Measurements from ENCODE around the gene TTC38.

TTC38 gene

DNA sequence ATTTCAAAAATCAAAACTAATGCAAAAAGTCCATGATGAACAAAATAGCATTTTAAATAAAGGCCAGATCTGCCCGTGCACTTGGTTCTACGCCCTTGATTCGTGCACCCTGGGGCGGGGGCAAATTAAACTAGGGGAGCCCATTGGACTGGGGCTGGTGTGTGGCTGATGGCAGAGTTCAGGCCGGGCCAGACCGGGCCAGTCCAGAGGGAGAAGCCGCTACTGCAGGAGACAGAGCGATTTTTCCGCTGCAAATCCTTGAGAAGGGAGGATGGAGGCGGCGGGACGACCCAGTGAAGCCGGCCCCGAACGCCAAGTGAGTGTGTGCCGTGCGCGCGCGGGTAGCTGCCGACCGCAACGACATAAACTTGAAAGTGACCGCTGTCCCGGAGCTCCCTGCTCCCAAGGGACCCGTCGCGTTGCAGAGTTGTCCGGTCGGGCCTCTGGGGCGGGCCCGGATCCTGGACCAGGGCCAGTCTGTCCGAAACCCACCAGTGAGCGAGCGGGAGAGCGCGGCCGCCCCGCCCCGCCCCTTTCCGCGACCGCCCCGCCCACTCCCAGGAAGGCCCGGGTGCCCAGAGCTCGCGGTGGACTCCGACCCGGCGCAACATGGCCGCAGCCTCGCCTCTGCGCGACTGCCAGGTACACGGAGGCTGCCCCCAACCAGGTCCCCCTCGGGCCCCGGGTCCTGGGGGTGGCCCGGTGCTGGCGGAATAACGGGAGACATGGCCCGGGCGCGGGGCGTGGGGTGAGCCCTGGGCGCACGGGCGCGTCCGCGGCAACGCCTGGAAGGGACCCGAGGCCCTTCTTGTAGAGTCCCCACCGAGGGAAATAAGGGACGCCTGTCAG is at the start of gene TTC38:
Gene TTC38, plus strand, starts transcription at position 578 of the 849 bp plus-strand sequence. Its CDS starts 32 bp downstream, at position 610.
- DNase-seq = peak; percentile 72

DNA sequence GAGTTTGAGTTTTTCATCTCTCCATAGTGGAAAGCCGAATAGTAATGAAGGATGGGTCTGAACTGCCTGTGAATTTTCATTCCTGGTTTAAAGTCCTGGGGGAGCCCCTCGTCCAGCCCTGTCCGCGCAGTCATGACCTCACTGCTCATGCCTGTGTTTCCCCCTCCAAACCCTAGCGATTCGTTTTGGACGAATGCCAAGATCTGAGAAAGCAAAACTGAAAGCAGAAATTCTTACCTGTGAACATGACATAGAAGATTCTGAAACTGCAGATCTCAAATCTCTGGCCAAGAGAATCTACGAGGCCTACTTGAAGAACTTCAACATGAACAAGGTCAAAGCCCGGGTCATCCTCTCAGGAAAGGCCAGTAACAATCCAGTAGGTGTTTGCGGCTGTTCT is 48.2 kb upstream of the TTC38 start:
- no peak for DNase-seq

DNA sequence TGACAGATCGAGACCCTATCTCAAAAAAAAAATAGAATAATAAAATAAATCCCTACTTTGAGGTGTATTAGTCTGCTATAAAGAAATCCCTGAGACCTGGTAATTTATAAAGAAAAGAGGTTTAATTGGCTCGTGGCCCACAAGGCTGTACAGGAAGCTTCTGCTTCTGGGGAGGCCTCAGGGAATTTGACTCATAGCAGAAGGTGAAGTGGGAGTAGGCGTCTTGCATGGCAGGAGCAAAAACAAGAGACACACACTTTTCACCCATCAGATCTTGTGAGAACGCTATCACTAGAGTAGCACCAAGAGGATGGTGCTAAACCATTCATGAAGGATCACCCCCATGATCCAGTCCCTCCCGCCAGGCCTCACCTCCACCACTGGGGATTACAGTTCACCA is 46.9 kb upstream of the TTC38 start:
- DNase-seq = no peak

DNA sequence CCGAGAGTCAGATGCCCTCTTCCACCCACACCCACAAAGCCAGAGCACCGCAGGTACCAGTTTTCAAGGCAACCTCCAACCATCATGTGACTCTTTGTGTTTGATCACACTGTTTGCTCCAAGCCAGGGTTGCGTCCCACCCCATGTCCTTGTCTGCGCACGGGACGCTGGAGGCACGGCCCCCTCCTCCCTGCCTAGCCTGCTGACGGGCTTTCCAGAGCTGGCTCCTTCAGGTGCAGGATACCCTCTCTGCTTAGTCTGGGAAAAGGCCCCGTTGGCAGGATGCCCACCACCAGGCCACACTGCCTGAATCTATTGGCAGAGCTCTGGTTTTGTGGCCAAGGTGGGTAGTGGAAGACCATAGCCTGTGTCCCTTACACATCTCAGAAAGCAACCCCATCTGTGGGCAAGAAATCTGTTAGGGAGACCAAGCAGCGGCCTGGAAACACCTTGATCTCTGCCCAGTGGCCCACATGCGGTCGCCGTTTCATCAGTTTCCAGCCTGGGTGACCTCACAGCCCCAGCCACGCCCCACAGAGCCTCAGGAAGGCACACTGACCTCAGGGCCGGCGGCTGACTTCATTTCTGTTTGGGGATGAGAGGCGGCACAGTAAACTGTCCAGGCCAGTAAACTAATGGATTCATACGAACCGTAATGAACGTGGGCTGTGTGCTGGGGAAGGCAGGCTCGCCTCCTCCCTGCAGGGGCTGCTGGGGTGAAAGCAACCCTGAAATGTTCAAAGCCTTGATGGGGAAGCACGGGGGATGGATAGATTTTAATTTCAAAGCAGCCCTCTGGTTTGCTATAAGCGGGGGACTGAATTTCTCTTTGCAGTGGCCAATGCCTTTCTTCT is 43.5 kb upstream of the TTC38 start:
- no peak for DNase-seq

DNA sequence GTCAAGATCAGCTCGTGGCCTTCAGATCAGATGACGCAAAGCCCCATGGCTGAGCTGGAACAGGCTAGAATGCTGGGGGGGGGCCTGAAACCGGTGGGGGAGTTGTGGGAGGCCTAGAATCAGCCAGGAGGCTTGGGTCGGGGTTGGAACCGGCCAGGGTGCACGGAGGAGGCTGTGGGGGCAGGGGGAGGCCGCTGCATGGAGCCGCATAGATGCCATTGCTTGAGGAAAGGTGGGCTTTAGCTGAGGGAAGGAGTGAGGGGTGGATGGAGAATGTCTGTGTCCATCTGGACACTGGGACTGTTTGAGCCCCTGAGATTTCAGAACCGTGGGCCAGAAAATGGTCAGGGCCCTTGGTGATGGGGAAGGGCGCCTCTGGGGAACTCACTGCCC is 42.9 kb upstream of the TTC38 start:
- DNase-seq = no peak

DNA sequence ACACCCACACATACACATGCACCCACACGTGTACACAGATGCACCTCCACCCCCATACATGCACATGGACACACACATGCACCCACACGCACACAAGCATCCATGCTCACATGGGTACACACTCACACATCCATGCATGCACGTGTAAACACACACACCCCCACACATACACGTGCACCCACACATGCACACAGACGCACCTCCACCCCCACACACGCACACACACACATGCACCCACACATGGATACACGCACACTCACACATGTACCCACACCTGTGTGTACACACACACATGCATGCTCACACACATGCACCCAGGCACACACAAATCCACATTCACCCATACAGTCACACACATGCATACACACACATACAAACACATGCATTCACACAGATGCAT is 42.2 kb upstream of the TTC38 start:
- DNase-seq = no peak

DNA sequence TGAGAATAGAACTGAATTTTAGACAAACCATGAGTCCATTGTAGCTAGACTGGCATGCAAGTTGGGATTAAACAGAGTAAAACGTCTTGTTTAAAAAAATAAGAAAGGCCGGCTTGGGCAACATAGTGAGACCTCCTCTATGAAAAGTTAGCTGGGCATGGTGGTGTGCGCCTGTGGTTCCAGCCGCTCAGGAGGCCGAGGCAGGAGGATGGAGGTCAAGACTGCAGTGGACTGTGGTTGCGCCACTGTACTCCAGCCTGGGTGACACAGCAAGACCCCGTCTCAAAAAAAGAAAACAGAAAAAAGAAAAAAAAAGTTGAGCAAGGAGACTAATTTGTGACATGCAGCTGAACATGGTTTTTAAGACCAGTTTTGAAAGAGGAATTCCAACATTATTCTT is 41.2 kb upstream of the TTC38 start:
- DNase-seq = no peak

DNA sequence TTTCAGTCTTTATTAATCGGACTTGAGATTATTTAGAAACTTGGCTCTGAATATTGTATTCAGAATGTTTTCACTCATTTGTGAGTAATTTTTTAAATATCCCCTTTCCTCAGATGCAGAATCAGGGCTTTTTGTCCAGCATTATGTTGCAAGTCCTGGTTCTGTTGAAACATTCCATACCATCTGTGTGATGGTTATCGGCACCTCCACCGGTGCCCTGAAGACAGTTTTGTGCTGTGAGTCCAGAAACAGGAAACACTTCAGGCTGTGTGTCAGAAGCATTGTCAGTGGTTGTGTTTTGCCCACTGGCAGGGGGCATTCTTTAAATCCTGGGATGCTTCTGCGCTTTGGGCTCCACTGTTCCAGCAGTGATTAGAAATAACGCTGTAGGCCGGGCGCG is 38.1 kb upstream of the TTC38 start:
- DNase-seq = no peak

DNA sequence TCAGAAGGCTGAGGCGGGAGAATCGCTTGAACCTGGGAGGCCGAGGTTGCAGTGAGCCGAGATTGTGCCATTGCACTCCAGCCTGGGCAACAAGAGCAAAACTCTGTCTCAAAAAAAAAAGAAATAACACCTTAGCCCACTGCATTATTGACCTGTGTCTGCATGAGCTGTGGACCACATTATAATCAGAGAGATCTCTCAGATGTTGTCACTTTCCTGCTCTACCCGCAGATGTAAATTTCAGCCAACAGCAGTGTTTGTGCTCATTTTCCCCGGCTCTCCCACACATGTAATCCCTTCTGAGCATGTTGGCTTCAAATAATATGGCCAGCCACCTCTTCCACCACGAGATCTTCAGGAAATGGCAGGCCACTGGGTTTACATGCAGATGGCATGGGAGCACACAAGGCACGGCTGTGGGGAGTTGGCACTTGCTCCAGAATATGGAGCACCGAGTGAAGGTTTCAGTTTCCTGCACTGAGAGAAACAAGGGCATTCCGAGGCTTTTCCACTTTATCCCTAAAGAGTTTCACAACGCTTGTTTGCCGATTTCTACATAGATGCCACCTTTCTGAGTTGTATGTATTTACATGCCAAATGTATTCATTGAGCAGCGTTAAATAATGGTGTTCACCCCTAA is 37.4 kb upstream of the TTC38 start:
- no peak for DNase-seq

DNA sequence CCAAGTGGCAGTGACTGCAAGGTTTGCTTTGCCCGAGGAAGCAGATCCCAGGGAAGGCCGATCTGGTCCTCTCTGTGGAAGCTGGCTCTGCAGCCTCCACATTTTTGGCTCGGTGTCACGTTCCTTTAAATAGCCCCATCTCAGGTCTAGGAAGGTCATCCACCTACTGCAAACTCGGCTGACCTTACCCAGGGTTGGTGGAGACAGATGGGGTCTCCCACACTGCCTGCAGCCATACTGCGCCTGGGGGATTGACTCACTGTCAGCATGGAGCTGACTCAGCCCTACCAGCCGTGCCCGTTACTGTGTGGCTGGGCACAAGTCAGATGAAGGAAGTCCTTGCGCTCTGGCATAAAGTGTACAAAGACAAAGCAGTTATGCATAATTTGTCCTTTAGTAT is 34.6 kb upstream of the TTC38 start:
- no peak for DNase-seq

DNA sequence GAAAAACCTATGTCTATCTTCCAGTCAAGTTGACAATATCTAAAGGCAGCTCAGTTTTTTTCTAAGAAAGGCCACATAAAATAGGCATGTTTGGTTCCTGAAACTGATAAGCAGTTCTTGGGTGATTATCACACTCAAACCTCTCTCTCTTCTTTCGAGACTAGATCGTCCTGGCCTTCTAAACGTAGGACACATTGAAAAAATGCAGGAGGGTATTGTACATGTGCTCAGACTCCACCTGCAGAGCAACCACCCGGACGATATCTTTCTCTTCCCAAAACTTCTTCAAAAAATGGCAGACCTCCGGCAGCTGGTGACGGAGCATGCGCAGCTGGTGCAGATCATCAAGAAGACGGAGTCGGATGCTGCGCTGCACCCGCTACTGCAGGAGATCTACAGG is 32.8 kb upstream of the TTC38 start:
- no peak for DNase-seq

DNA sequence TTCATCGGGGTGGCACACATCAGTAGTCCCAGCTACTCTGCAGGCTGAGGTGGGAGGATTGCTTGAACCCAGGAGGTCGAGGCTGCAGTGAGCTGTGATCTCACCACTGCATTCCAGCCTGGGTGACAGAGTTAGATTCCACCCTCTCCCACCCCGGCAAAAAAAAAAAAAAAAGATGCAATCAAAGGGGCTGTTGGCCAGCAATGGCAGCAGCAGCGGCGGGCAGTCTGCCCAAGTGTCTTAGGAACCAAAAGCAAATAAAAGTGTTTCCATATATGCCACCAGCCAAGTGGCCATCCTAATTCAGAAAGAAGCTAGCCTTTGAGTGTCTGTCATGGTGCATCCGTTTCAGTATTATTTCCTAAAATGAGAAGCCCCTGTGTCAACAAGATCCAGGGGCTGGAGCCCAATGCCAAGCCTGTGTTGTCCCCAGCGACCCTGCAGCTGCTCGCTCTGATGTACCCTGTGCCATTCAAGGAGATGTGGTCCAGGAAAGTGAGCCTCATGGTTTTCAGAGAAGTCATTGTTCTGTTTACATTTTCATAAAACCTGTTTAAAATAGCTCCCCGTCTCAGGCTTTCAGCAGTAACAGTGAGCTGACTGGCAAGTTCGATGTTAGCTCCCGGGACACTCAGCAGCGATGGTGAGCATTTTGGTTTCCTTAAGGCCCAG is 30.2 kb upstream of the TTC38 start:
- no peak for DNase-seq

DNA sequence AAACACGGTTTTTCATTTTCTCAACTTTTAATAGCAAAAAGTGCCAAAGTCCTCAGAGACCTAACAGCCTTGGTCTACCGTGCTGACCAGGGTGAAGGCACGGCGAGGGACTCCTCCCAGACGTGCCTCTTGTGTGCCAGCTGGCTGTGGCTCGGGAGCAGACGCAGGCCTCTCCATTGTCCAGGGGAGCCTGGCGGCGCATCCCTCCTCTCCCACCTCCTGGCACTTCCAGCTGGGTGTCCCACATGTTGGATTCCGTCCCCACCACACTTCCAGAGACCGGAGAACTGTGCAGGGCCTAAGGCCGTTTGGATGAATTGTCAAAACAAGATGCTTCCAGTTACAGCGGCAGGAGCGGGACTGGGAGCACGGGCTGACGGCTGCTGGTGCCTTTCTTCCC is 29.3 kb upstream of the TTC38 start:
- no peak for DNase-seq

DNA sequence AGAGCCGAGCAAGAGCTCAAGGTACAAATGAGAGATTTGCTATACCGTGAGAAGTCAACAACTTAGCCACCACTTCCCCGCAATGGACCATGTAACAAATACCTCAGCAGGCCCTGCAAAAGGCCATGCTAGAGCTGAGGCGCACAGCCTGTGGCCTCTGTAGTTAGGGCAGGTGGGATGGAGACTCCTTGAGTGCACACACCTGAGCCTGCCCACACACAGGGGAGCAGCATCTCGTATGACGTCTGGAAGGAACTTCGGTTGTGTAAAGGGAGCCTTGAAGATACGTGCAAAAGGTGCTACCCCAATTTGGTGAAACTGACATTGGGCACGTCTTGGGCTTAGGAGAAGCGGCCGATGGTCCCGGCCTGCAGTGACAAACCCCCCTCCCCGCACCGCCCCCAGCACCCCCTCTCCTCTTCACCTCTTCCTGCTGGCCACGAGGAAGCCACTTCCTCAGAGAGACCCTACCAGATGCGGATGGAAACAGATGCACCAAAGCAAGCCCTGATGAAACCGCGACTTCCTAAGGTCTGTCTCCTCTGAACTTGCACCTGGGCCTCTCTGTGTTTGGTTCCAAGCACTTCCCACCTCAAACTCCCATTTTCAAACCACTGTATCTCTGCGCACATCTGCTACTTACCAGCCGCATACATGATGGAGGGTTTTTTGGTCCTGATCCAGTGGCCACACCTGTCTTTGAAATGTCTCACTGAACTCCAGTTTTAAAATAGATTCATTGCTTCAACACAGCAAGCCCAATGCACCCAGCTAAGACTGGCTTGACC is 28.4 kb upstream of the TTC38 start:
- DNase-seq = peak; percentile 25

DNA sequence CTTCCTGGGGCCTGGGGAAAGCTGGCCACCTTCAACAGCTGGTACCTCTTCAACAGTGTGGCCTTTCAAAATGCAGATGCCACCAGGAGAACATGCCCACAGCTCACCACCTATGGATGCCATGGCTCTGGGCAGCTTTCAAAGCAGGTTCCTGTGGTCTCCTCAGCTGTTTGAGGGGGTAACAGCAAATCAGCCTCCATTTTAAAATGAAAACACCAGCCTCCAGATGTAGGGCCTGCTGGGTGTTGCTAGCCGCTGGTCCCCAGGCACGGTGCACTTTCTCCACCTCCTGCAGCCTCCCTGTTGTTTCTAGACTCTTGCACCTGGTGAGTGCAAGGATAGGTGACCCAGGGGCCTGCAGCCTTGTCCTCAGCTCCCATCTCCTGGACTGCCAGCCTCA is 27.7 kb upstream of the TTC38 start:
- no peak for DNase-seq

DNA sequence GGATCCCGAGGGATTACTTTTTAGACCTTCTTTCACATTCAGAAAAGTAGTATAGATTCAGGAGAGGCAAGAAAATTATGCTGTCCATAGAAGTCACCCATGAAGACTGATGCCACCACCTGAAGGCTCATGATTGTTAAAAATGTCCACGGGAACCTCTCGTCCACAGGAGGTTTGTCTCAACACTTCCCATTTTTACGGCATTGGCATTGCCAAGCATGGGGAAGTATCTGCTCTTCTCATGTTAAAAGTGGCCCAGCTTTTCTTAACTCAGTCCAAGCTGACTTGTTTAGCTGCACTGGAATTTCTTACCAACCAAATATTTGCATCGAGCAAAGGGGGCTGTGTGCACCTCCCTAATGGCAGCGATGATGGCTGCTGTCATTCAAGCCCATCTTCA is 27.3 kb upstream of the TTC38 start:
- DNase-seq = no peak

DNA sequence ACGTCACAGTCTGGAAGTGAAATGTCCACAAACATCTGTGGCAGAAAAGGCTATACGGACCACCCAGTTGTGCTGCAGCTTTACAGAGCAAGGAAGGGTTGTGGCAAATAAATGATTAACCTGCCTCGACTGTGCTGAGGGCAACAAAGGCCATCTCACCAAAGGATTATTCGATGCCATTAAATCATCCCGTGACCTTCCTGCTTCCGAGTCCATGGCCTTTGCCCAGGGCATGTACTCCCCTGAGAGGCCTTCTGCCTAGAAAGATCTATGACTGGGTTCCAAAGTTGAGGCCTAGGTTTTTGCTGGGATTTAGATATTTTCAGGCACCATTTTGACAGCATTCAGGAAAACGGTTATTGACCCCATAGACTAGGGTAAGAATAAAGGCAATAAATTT is 26.9 kb upstream of the TTC38 start:
- DNase-seq = no peak

DNA sequence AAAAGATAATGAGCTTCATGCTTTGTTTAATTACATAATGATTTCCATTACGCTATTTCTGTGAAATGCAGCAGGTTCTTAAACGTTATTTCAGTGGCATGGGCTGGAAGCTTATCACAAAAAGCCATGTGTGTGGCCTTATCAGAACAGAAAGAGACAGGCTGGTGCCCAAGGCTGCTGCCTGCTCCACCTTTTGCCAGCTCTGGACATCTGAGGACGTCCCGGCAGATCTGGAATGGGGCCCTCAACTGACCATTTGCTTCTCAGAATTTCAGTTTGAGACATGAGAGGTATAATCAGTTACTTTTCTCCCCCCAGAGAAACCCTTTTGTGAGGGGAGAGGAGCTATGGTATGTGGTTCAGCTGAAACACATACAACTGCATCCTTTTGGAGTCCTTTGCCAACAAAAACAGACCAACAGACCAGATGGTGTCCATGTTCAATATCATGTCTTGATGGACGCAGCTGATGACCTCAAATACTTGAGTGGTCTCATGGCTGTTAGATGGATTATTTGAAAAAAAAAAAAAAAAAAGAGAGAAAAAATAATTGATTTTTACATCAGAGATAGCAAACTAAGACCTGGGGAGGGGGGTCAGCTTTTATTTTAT is 26.3 kb upstream of the TTC38 start:
- no peak for DNase-seq

DNA sequence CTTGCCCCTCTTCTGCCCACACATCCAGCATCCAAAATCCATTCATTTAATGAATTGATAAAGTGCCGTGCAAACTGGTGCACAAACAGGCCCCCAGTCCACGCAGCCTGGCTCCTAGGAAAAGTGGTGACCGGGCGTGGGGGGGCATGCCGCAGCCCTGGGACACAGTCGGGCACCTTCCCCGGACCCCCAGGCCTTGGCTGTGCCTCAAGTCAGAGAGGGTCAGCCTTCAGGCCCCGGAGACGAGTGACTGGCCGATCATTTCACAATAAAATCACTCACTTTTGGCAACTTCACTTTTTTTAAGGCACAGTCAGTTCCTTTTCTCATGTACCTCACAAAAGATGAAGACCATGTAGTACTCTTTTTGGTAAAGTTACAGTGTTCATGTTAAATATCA is 25.7 kb upstream of the TTC38 start:
- no peak for DNase-seq

DNA sequence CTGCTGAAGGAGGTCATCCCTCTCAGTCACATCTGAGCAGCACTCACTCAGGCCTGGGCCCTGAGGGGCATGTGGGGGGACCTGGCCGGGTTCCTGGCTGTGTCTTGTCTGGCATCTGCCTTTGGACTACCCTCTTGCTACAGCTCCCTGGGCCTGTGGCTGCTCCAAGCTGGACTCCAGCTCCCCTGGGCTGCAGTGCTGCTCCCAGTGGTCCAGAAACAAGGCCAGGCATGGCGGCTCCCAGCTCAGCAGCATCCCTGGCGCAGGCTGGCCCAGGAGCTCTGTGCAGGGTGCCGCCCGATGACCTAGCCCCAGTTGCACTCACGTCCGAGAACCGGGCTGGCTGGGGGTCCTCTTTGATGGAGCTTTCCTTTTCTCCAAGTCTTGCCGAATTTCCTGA is 23.0 kb upstream of the TTC38 start:
- no peak for DNase-seq

DNA sequence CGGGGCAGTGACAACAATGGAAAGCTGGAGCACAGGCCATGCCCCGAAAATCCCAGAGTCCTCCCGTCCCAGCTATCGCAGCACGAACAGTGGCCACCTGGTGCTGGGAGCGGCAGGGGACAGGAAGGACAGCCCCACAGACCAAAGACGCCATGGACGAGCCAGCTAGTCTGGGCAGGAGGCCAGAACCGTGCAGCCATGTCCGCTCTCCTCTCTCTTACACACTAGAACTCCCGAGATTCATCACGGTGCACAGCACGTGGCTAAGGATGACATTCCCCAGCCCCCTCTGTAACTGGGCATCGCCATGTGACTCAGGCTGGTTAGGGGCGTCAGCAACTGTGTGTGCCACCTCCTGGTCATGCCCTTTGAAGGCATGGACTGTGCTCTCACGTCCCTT is 22.3 kb upstream of the TTC38 start:
- DNase-seq = no peak

DNA sequence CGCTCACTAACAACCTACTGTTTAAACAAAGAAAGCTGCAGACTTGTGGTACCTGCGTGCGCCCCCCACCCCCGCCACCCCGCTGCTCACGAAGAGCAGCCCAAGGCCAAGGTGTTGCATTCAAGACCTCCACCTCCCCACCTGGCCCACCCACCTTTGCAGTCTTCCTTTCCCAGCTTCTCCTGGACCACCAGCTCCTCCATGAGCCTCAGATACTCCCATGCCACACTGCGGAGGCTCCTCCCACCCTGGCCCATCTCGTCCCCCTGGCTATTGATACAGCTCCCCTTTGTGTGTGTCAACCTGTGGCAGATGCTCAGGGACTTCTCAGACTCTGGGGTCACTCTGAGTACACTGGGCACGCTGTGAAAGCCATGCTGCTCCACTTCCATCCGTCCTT is 21.6 kb upstream of the TTC38 start:
- DNase-seq = no peak
